Stimulated activated effector memory CD8-positive, alpha-beta T cell treated with anti-CD3 and anti-CD28 coated beads, Interleukin-12 subunit alpha, Interleukin-12 subunit beta, amount 100 ng/mL, for 72 hours (primary cell): ENCODE data around the gene C1orf50.
"Not testable (repeated sequence)": the region's sequence is repeated elsewhere in the genome, so short reads cannot be mapped to it uniquely, and the experiment has no call there.

Experiments
- ATAC-seq: fragments of 150-1000 bp; cut with Tn5 transposase; 2 replicates; pipeline ENCODE4 v1.10.0; 2021
- DNase-seq, 2 donors: peaks; one replicate each; pipeline ENCODE4 v3.0.0; 2021 to 2022; ENCODE audit warnings: low spot score in 2 of 2
- H3K27ac Mint-ChIP-seq: one replicate; pipeline ENCODE4 v1.8.0; 2022; ENCODE audit warnings: mild to moderate bottlenecking, mixed read lengths
- H3K36me3 Mint-ChIP-seq: one replicate; pipeline ENCODE4 v1.8.0; 2022; ENCODE audit warnings: mild to moderate bottlenecking, mixed read lengths
- H3K4me1 Mint-ChIP-seq: one replicate; pipeline ENCODE4 v1.8.0; 2022; ENCODE audit warnings: mixed read lengths
- H3K4me3 Mint-ChIP-seq: one replicate; pipeline ENCODE4 v1.8.0; 2022; ENCODE audit warnings: mild to moderate bottlenecking, mixed read lengths
- H3K9me3 Mint-ChIP-seq: one replicate; pipeline ENCODE4 v1.8.0; 2022; ENCODE audit warnings: mixed read lengths

The C1orf50 gene

GRCh38 chr1:42746436-42747105 lies 20.5 kb upstream of the C1orf50 start:
- Mint-ChIP-seq H3K4me1 (no peaks in the 10 kb centered on the region), H3K27ac (no peak overlapping the region)
- ATAC-seq, result no peak

DNA sequence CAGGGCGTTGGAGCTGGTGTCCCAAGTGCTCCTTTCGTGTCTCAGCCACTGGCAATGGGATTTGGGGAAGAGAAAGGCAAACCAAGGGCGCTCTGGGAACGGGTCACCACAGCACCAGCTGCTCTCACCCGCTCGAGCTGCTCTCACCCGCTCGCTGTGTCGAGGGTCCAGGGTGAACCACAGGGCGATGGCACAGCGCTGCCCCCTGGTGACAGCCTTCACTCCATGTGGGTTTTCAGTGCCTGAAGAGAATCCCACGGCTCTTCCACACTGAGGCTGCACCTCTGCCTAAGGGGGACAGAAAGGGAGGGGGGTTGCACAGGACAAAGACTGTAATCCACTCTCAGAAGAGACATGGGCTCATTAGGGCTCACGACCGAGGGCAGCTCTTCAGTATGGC lies 19.9 kb upstream of the C1orf50 start:
- no peaks in the 10 kb centered on the region for H3K4me1 Mint-ChIP-seq
- H3K9me3 Mint-ChIP-seq, result no peaks in the 10 kb centered on the region
- no peak overlapping the region for H3K27ac Mint-ChIP-seq
- H3K36me3 Mint-ChIP-seq, result peaks cover 51% of the 10 kb centered on the region
- DNase-seq (peak in 1 of 2 donors; percentile 65), ATAC-seq (peak; percentile 46)
- no peak overlapping the region for H3K4me3 Mint-ChIP-seq

More at GRCh38 chr1:42746436-42747105, 20.5 kb upstream of the C1orf50 start:
- Mint-ChIP-seq H3K36me3 (peaks cover 46% of the 10 kb centered on the region), H3K9me3 (no peaks in the 10 kb centered on the region), H3K4me3 (no peak overlapping the region)
- no peak for DNase-seq

- Mint-ChIP-seq H3K36me3 (peaks cover 60% of the 10 kb centered on the region), H3K4me1 (no peaks in the 10 kb centered on the region), H3K27ac (peak overlapping the region; percentile 38), H3K4me3 (no peak overlapping the region), H3K9me3 (no peaks in the 10 kb centered on the region)
- ATAC-seq (no peak), DNase-seq (no peak)
Observed at GRCh38 chr1:42748021-42748420, 19.0 kb upstream of the C1orf50 start.

GRCh38 chr1:42748461-42749410 lies 18.3 kb upstream of the C1orf50 start:
- Mint-ChIP-seq H3K36me3 (peaks cover 67% of the 10 kb centered on the region), H3K4me1 (no peaks in the 10 kb centered on the region), H3K9me3 (no peaks in the 10 kb centered on the region), H3K27ac (peak overlapping the region; percentile 38), H3K4me3 (no peak overlapping the region)
- DNase-seq, result no peak
- ATAC-seq, result no peak

GRCh38 chr1:42750041-42750440 lies 17.0 kb upstream of the C1orf50 start:
- H3K36me3 Mint-ChIP-seq, result peaks cover 80% of the 10 kb centered on the region
- no peaks in the 10 kb centered on the region for H3K9me3 Mint-ChIP-seq
- no peak overlapping the region for H3K27ac Mint-ChIP-seq

GRCh38 chr1:42751511-42752070 lies 15.5 kb upstream of the C1orf50 start:
- not testable (repeated sequence) for H3K9me3 Mint-ChIP-seq, ATAC-seq, H3K4me1 Mint-ChIP-seq, DNase-seq, H3K4me3 Mint-ChIP-seq
- peak overlapping the region; percentile 8 for H3K27ac Mint-ChIP-seq
- H3K36me3 Mint-ChIP-seq, result peaks cover 89% of the 10 kb centered on the region

More at GRCh38 chr1:42750041-42750440, 17.0 kb upstream of the C1orf50 start:
- no peaks in the 10 kb centered on the region for H3K4me1 Mint-ChIP-seq
- no peak for ATAC-seq
- no peak for DNase-seq
- no peak overlapping the region for H3K4me3 Mint-ChIP-seq

DNA sequence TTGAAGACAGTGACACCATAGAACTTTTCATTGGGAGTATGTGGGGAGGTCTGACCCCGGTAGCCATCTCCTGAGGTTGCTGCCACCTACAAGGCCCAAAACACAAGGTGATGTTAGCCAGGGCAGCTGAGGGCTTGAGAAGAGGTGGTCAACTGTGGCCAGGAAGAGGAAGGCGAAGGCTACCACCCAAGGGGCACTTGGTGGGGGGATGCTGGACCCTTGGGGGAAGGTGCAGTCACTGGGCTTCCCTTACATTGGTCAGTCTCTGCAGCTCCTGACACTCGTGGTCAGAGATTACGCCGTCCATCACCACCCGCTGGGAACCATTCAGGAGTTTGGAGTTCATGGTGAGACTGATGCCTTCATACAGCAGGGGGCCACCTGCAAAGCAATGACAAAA lies 14.8 kb upstream of the C1orf50 start:
- DNase-seq, result no peak
- no peak for ATAC-seq
- peaks cover 5% of the 10 kb centered on the region for H3K4me1 Mint-ChIP-seq
- peaks cover 89% of the 10 kb centered on the region for H3K36me3 Mint-ChIP-seq
- H3K4me3 Mint-ChIP-seq, result no peak overlapping the region
- peak overlapping the region; percentile 8 for H3K27ac Mint-ChIP-seq
- no peaks in the 10 kb centered on the region for H3K9me3 Mint-ChIP-seq

GRCh38 chr1:42753070-42753469 lies 14.0 kb upstream of the C1orf50 start:
- ATAC-seq (no peak), DNase-seq (no peak)
- Mint-ChIP-seq H3K4me1 (peaks cover 11% of the 10 kb centered on the region), H3K27ac (peak overlapping the region; percentile 1), H3K36me3 (peaks cover 92% of the 10 kb centered on the region), H3K4me3 (no peak overlapping the region), H3K9me3 (no peaks in the 10 kb centered on the region)

- Mint-ChIP-seq H3K4me3 (no peak overlapping the region), H3K4me1 (peaks cover 11% of the 10 kb centered on the region), H3K27ac (peak overlapping the region; percentile 46), H3K36me3 (peaks cover 100% of the 10 kb centered on the region), H3K9me3 (no peaks in the 10 kb centered on the region)
- peak; percentile 53 for ATAC-seq
- no peak for DNase-seq
Observed at GRCh38 chr1:42756956-42757891, 9.8 kb upstream of the C1orf50 start.

GRCh38 chr1:42757892-42758275 lies 9.2 kb upstream of the C1orf50 start:
- H3K4me3 Mint-ChIP-seq, result no peak overlapping the region
- H3K27ac Mint-ChIP-seq, result no peak overlapping the region
- peaks cover 11% of the 10 kb centered on the region for H3K4me1 Mint-ChIP-seq
- ATAC-seq (no peak), DNase-seq (no peak)
- no peaks in the 10 kb centered on the region for H3K9me3 Mint-ChIP-seq
- peaks cover 99% of the 10 kb centered on the region for H3K36me3 Mint-ChIP-seq

DNA sequence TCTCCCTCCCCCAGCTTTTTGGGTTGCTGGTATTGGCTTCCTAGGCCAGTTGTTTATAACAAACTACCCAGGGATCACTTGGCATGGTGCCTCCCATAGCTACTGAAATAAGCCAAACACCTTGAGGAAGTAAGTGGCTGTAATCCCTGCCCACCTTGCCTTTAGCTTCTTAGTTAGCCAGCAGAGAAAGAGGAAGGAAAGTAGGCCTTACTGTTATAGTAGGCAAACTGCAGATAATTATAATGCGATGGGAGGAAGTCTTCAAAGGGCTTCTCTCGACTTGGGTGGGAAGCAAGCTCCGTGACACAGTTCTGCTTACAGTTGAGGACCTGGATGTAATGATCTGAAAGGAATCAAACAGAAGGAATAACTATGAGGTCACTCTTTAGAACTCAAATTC lies 8.4 kb upstream of the C1orf50 start:
- no peaks in the 10 kb centered on the region for H3K9me3 Mint-ChIP-seq
- H3K36me3 Mint-ChIP-seq, result peaks cover 91% of the 10 kb centered on the region
- H3K4me1 Mint-ChIP-seq, result peaks cover 11% of the 10 kb centered on the region
- H3K4me3 Mint-ChIP-seq, result no peak overlapping the region
- DNase-seq (no peak), ATAC-seq (no peak)
- H3K27ac Mint-ChIP-seq, result no peak overlapping the region

DNA sequence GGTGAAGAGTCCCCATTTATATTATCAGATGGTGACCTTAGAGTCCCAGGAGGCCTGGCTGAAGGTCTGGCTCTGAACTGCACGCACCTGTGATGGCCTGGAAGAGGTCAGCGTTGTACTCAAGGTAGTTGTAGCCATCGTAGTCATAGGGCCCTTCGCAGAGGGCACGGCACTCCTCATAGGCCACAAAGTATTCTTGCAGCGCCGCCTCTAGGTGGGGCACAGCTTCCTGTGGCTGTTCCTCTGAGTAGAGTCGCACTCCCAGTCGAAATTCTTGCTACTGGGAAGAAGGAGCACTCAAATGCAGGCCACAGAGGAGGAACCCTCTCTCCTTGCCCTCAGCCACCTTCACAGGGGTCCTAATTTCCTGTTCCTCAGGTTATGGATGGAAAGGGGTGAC lies 7.9 kb upstream of the C1orf50 start:
- DNase-seq (no peak), ATAC-seq (no peak)
- no peaks in the 10 kb centered on the region for H3K9me3 Mint-ChIP-seq
- H3K4me3 Mint-ChIP-seq, result no peak overlapping the region
- H3K4me1 Mint-ChIP-seq, result peaks cover 11% of the 10 kb centered on the region
- H3K36me3 Mint-ChIP-seq, result peaks cover 87% of the 10 kb centered on the region
- H3K27ac Mint-ChIP-seq, result no peak overlapping the region

DNA sequence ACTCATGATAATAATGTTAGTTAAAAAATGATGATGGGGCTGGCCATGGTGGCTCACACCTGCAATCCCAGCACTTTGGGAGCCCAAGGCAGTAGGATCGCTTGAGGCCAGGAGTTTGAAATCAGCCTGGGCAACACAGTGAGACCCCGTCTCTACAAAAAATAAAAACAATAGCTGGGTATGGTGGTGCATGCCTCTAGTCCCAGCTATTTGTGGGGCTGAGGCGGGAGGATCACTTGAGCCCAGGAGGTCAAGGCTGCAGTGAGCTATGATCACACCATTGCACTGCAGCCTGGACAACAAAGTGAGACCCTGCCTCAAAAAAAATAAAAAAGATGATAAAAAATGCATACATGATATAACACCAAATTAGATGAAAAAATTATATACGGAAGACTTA lies 5.5 kb upstream of the C1orf50 start:
- ATAC-seq, result no peak
- peaks cover 62% of the 10 kb centered on the region for H3K36me3 Mint-ChIP-seq
- H3K4me1 Mint-ChIP-seq, result peaks cover 11% of the 10 kb centered on the region
- no peak overlapping the region for H3K4me3 Mint-ChIP-seq
- no peak overlapping the region for H3K27ac Mint-ChIP-seq
- DNase-seq, result no peak
- H3K9me3 Mint-ChIP-seq, result no peaks in the 10 kb centered on the region

DNA sequence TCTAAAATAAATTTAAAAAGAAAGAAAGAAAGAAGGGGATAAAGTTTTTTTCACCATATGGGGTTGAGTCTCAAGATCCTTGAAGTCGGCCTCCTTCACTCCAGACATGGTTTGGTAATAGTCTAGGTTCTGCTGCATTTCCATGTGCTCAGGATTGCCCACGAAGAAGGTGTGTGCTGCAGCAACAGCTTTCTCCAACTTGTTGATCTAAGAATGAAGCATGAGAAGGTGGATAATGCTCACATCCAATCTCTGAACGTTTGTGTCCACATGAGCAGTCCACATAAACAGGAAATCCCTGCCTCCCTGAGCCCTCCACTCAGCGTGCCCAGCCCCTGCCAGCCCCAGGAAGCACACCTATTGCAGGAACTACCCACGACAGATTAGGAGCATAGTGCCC lies 4.8 kb upstream of the C1orf50 start:
- no peak for DNase-seq
- no peaks in the 10 kb centered on the region for H3K9me3 Mint-ChIP-seq
- no peak overlapping the region for H3K4me3 Mint-ChIP-seq
- ATAC-seq, result no peak
- no peak overlapping the region for H3K27ac Mint-ChIP-seq
- peaks cover 6% of the 10 kb centered on the region for H3K4me1 Mint-ChIP-seq
- H3K36me3 Mint-ChIP-seq, result peaks cover 61% of the 10 kb centered on the region

GRCh38 chr1:42765269-42765668 lies 1.8 kb upstream of the C1orf50 start:
- Mint-ChIP-seq H3K9me3 (no peaks in the 10 kb centered on the region), H3K4me3 (no peak overlapping the region)
- ATAC-seq, result no peak

More at GRCh38 chr1:42765269-42765668, 1.8 kb upstream of the C1orf50 start:
- Mint-ChIP-seq H3K36me3 (peaks cover 52% of the 10 kb centered on the region), H3K4me1 (peaks cover 15% of the 10 kb centered on the region), H3K27ac (no peak overlapping the region)
- no peak for DNase-seq
